HL-60/S4 treated with phorbol 12-myristate 13-acetate at 8.2 ng/mL for 4 days and 3 days (cell line): ENCODE measurements around the gene STYXL1.
"Not testable (repeated sequence)": the region's sequence is repeated elsewhere in the genome, so short reads cannot be mapped to it uniquely, and the experiment has no call there.

Experiments
- in situ Hi-C: fragments of 300-500 bp; cut with MboI; formaldehyde crosslinking; loops from 2 replicates; pipeline ENCODE4 v1.15.0; 2022; ENCODE audit warnings: low sequenced_read_pairs

STYXL1 gene

GRCh38 chr7:76066716-76067503, 19.1 kb upstream of the STYXL1 start:
- in situ Hi-C loops: no loop called here

GRCh38 chr7:76065016-76065612, 17.3 kb upstream of the STYXL1 start:
- in situ Hi-C loops: no loop called here

GRCh38 chr7:76064208-76064970, 16.6 kb upstream of the STYXL1 start:
- in situ Hi-C loops: no loop called here

GRCh38 chr7:76063525-76063924, 15.7 kb upstream of the STYXL1 start:
- in situ Hi-C loops: no loop called here

GRCh38 chr7:76063114-76063513, 15.3 kb upstream of the STYXL1 start:
- in situ Hi-C loops: no loop called here

- in situ Hi-C loops: no loop called here
Measured at GRCh38 chr7:76062254-76062653, 14.5 kb upstream of the STYXL1 start.

GRCh38 chr7:76060842-76061241, 13.0 kb upstream of the STYXL1 start:
- in situ Hi-C loops: no loop called here

GRCh38 chr7:76058745-76059144, 10.9 kb upstream of the STYXL1 start:
- in situ Hi-C loops: not testable (repeated sequence)

- in situ Hi-C loops: no loop called here
Measured at GRCh38 chr7:76057813-76058145, 10.0 kb upstream of the STYXL1 start.

- in situ Hi-C loops: no loop called here
Measured at GRCh38 chr7:76057103-76057812, 9.5 kb upstream of the STYXL1 start.

GRCh38 chr7:76056241-76056640, 8.4 kb upstream of the STYXL1 start:
- in situ Hi-C loops: no loop called here

GRCh38 chr7:76054123-76055120, 6.6 kb upstream of the STYXL1 start:
- in situ Hi-C loops: no loop called here

GRCh38 chr7:76053461-76053860, 5.7 kb upstream of the STYXL1 start:
- in situ Hi-C loops: no loop called here

- in situ Hi-C loops: not testable (repeated sequence)
Measured at GRCh38 chr7:76052681-76053080, 4.9 kb upstream of the STYXL1 start.

GRCh38 chr7:76051840-76052239, 4.0 kb upstream of the STYXL1 start:
- in situ Hi-C loops: no loop called here

- in situ Hi-C loops: no loop called here
Measured at GRCh38 chr7:76050545-76050944, 2.7 kb upstream of the STYXL1 start.

GRCh38 chr7:76049295-76049694, 1.5 kb upstream of the STYXL1 start:
- in situ Hi-C loops: no loop called here

GRCh38 chr7:76048668-76048988, 828 bp upstream of the STYXL1 start:
- in situ Hi-C loops: no loop called here

GRCh38 chr7:76047305-76047810, 442 bp downstream of the STYXL1 start:
- in situ Hi-C loops: no loop called here

- in situ Hi-C loops: no loop called here
Measured at GRCh38 chr7:76044375-76044865, 3.4 kb downstream of the STYXL1 start.
